NCI-H146 (cell line): ENCODE measurements around the gene BSDC1.
A peak's percentile ranks its signal among the peaks of the same experiment; 100 is the strongest.
"Not testable (repeated sequence)": the region's sequence is repeated elsewhere in the genome, so short reads cannot be mapped to it uniquely, and the experiment has no call there.

Experiments
- DNase-seq: peaks from one replicate; lab custom pipeline; 2025; lab: John Stamatoyannopoulos, UW

Gene BSDC1

GRCh38 chr1:32394141-32394889 lies at the start of gene BSDC1:
Gene BSDC1 (minus strand): TSS chr1:32394441. CDS start chr1:32394414, 27 bp downstream.
- DNase-seq = peak; percentile 98

GRCh38 chr1:32441467-32441866 lies 47.2 kb upstream of the BSDC1 start:
- DNase-seq = not testable (repeated sequence)

- not testable (repeated sequence) for DNase-seq
These were observed 44.5 kb upstream of the BSDC1 start for GRCh38 chr1:32438777-32439176.

- DNase-seq = no peak
These were observed 43.9 kb upstream of the BSDC1 start for GRCh38 chr1:32438136-32438535.

- no peak for DNase-seq
These were observed 37.6 kb upstream of the BSDC1 start for GRCh38 chr1:32431736-32432400.

GRCh38 chr1:32427264-32427963 lies 33.2 kb upstream of the BSDC1 start:
- no peak for DNase-seq

- peak; percentile 49 for DNase-seq
These were observed 32.4 kb upstream of the BSDC1 start for GRCh38 chr1:32426489-32427255.

- no peak for DNase-seq
These were observed 27.5 kb upstream of the BSDC1 start for GRCh38 chr1:32421775-32422174.

- no peak for DNase-seq
These were observed 20.1 kb upstream of the BSDC1 start for GRCh38 chr1:32414186-32414886.

- peak; percentile 10 for DNase-seq
These were observed 19.4 kb upstream of the BSDC1 start for GRCh38 chr1:32413507-32414185.

GRCh38 chr1:32411261-32411660 lies 17.0 kb upstream of the BSDC1 start:
- DNase-seq = no peak

- DNase-seq = peak; percentile 75
These were observed 12.4 kb upstream of the BSDC1 start for GRCh38 chr1:32406629-32407111.

GRCh38 chr1:32405672-32406467 lies 11.6 kb upstream of the BSDC1 start:
- no peak for DNase-seq

GRCh38 chr1:32404946-32405345 lies 10.7 kb upstream of the BSDC1 start:
- DNase-seq = no peak

- DNase-seq = peak; percentile 70
These were observed 6.8 kb upstream of the BSDC1 start for GRCh38 chr1:32400876-32401631.

GRCh38 chr1:32399843-32400242 lies 5.6 kb upstream of the BSDC1 start:
- no peak for DNase-seq

GRCh38 chr1:32398401-32398800 lies 4.2 kb upstream of the BSDC1 start:
- no peak for DNase-seq

- DNase-seq = not testable (repeated sequence)
These were observed 2.3 kb upstream of the BSDC1 start for GRCh38 chr1:32396524-32396923.

GRCh38 chr1:32394890-32395432 lies 720 bp upstream of the BSDC1 start:
- no peak for DNase-seq
